Upper lobe of left lung (tissue), 4 donors: ENCODE measurements around the gene SGSH.

Experiments
- EP300 ChIP-seq, 4 donors: sonication (generic); formaldehyde crosslinking; IDR thresholded peaks; one replicate each; pipeline ENCODE4 v1.5.1; 2017; ENCODE audit warnings: antibody characterized with exemption in 4 of 4, control low read depth in 2 of 4
- POLR2A ChIP-seq, 4 donors: fragments of 450-650 bp; IDR thresholded peaks; one replicate each; pipeline ENCODE4 v1.5.1; 2016 to 2017; ENCODE audit warnings: antibody characterized with exemption in 4 of 4, mild to moderate bottlenecking in 2 of 4
- POLR2AphosphoS5 ChIP-seq, 2 donors: sonication (generic); formaldehyde crosslinking; IDR thresholded peaks; one replicate each; pipeline ENCODE4 v1.5.1; 2017; ENCODE audit warnings: antibody characterized with exemption in 2 of 2
- TF ChIP-seq, protein P1 (sequence below), 6 experiments: fragments of 450-650 bp in 4 of 6; fragments of 200-600 bp in 2 of 6; sonication (generic) in 2 of 6; IDR thresholded peaks; one replicate each; pipeline ENCODE4 v1.5.1; 2016 to 2019; ENCODE audit warnings: antibody characterized with exemption in 6 of 6

DNA sequence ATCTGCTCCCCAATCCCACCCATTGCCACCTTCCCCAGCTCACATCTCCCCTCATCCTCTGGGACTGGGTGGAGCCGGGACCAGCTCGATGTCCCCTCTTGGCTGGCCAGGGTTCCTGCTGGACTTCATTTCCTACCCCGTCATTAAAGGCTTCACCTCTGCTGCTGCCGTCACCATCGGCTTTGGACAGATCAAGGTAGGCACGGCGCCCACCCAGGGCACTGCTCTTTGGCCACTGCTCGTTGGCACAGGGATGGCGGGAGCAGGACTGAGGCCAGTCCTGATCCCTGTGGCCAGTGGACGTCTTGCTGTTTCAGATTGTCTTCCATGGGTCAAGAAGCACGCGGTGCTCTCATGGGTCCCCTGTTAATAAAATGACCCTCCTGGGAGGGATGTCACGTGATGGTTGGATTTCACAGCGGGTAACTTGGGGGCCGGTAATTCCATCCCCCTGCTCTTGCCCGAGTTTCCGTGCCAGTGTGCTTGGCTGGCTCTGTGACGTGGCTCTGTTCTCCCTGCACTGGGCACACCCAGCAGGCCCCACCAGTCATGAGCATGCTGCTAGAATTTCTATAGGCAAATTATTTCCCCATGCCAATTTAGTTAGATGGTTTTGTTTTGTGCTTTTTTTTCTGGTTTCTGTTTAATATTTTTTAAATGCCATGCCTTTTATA, 3.1 kb upstream of the SGSH start:
- TF ChIP-seq EP300 (IDR thresholded peaks at IDR 0.05) (no peak), POLR2AphosphoS5 (IDR thresholded peaks at IDR 0.05) (no peak), POLR2A (IDR thresholded peaks at IDR 0.05) (no peak)
- TF ChIP-seq, protein P1, sequence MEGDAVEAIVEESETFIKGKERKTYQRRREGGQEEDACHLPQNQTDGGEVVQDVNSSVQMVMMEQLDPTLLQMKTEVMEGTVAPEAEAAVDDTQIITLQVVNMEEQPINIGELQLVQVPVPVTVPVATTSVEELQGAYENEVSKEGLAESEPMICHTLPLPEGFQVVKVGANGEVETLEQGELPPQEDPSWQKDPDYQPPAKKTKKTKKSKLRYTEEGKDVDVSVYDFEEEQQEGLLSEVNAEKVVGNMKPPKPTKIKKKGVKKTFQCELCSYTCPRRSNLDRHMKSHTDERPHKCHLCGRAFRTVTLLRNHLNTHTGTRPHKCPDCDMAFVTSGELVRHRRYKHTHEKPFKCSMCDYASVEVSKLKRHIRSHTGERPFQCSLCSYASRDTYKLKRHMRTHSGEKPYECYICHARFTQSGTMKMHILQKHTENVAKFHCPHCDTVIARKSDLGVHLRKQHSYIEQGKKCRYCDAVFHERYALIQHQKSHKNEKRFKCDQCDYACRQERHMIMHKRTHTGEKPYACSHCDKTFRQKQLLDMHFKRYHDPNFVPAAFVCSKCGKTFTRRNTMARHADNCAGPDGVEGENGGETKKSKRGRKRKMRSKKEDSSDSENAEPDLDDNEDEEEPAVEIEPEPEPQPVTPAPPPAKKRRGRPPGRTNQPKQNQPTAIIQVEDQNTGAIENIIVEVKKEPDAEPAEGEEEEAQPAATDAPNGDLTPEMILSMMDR (IDR thresholded peaks at IDR 0.05) = no peak
